Measurements from ENCODE around the gene TTC17.

- TF ChIP-seq CTCF (IDR thresholded peaks at IDR 0.05), result no peak
- TF ChIP-seq ZFX (IDR thresholded peaks at IDR 0.05; ENCODE audit: borderline replicate concordance), result no peak
Observed at GRCh38 chr11:43401252-43401651, 42.5 kb downstream of the TTC17 start.

All from 22Rv1 (cell line).